Measurements from ENCODE around the gene SRPK3. TPM values are rescaled to one million over a fixed set of nuclear protein-coding genes. Genes with fewer than 3 reads are reported as not detected.

The SRPK3 gene
- polyA plus RNA-seq, 4 donors, result 1.3 to 2.5 (median 1.7) TPM

DNA sequence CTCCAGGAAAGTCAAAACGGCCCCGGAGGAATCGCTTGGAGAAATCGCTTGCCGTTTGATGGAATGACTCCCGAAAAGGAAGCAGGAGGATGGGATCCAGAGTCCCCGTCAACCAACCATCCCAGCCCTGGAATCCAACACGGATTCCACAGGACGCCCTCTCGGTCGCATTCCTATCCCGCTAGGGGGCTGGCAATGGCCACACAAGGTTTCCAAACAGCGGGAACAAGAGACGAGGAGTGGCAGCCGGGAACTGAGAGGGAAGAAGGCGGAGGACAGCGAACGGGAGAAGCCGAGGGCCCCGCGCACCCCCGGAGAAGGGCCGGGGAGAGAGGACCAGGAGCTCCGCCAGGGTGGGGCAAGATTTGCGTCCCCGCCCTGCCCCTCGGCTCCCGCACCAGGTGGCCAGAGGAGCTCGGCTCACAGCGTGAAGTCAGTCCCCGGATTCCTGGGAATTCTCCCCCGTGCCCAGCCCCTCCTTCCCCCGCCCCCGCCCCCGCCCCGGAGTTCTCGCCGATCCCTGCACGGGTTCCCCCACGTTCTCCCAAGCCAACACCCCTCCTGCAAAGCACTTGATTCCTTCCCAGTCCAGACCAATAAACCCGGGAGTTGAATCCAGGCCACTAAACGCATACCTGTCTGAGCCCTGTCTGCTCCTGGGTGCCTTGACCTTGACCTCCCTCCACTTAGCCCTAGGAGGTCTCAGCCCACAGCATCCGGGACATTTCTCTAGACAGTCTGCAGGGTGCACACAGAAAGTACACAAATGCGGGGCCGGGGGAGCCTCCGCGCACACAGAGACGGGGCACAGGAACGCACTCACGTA, 48.1 kb downstream of the SRPK3 start:
- no peak for DNase-seq (ENCODE audit: low read depth in 4 of 4, low spot score in 2 of 4)

DNA sequence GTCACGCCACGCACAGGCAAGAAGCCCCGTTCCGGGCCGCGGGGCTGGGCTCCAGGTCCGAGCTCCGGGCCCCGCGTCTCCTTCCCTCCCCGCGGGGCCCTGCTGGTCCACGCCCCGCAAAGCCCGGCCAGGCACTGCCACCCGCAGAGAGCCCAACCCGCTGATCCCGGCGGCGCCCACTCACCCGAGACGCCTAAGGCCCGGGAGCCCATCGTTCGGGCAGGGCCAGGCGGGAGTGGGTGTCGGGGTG, 48.6 kb downstream of the SRPK3 start:
- no peak for DNase-seq (ENCODE audit: low read depth in 4 of 4, low spot score in 2 of 4)

- no peak for DNase-seq (ENCODE audit: low read depth in 4 of 4, low spot score in 2 of 4)
These were observed 49.2 kb downstream of the SRPK3 start, which contains the start of gene PDZD4 for GRCh38 chrX:153829799-153830639. PDZD4 (minus strand) TSS chrX:153830544; CDS start chrX:153830298, 246 bp downstream.

DNA sequence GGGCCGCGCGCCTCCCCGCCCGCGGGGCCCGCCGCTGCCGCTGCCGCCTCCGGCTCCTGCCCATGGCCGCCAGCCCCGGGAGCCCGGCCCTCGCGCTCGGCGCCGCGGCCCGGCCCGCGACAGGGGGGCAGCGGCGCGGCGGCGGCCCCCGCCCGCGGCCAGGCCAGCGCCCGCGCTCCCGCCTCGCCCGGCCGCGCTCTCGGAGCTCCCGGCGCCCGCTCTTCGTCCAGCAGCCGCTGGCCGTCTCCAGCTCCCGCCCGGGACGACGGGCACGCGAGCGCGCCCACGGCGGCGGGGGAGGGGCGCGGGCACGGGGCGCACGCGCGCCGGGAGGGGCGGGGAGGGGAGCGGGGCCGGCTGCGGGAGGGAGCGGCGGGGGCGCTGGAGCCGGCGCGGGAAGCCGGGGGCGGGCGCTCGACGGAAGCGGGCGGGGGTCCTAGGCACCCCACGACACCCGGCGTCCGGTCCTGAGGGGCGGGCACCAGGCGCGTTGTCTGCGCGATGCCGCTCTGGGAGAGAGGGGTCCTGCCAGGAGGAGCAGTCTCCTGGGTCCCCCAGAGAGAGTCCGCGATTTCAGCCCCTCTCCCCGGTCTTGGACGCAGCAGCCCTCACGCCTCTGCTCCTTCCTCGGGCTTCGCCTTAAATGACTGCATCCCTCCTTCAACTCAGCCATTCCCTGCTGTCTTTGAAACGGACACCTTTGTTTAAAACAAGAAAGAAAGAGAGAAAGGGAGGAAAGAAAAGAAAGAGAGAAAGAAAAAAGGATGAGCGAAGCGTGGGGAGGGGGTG, 50.0 kb downstream of the SRPK3 start:
- DNase-seq (ENCODE audit: low read depth in 4 of 4, low spot score in 2 of 4), result no peak

DNA sequence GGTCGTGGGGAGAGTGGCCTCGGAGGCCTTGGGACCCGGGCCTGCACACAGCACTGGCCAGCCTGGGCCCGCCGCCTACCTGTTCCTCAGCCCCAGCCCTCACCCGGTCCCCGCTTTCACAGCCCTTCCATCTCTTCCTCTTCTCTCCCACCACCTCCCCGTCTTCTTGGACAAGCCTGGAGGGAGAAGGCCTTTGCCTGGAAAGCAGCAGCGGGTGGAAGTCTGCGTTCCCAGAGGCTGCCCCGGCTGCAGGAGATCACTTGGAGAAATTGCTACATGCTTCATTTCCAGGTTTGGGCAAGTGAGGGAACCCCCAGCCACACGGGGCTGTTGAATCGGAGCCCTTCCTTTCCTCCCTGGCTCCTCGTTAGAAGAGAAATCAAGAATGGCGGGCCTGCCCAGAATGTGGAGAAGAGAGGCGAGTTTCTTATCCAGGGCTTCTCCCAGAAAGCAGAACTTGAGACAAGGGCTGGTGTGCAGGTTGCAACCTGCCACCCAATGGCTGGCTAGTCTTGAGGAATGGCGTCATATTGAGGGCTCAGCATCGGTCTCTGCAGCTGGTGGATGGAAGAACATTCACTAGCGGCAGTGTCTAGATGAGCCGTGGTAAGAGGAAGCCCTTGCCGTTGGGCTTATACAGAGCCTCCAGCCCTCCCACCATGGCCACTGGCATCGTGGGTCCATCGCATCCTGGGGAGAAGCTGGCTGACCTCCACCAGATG, 50.7 kb downstream of the SRPK3 start:
- DNase-seq (ENCODE audit: low read depth in 4 of 4, low spot score in 2 of 4), result no peak

DNA sequence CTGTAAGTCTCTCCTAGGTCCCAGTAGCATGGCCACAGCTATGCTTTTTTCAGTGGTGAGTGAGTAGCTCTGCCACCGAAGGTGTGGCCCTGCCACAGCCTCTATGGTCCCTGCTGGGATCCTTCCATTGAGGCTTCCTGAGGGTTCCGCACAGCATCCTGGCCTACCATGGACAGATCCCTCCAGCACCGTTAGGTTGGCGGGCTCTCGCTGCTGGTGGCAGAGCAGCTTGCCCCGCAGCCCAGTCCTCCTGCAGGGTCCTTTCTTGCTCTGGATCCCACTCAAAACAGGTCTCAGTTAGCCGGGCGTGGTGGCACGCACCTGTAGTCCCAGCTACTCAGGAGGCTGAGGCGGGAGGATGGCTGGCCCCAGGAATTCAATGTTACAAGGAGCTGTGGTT, 51.9 kb downstream of the SRPK3 start:
- no peak for DNase-seq (ENCODE audit: low read depth in 4 of 4, low spot score in 2 of 4)

Other genes starting within 250 kb of the SRPK3 start
- gene CCNQ, start 181.9 kb upstream of the SRPK3 start, polyA plus RNA-seq (ENCODE audit: insufficient read length in 4 of 4), result 10 to 100 TPM; 15.4 to 24.1 (median 19.0) TPM
- 10 to 100 TPM; 53.6 to 63.9 (median 57.1) TPM for gene DUSP9, start 133.8 kb upstream of the SRPK3 start, polyA plus RNA-seq (ENCODE audit: insufficient read length in 4 of 4)
- gene PNCK, start 107.2 kb upstream of the SRPK3 start, polyA plus RNA-seq (ENCODE audit: insufficient read length in 4 of 4), result 10 to 100 TPM in 2 of 4 donors, 1 to 10 TPM in 2; 6.5 to 13.3 (median 8.9) TPM
- gene SLC6A8, start 93.1 kb upstream of the SRPK3 start, polyA plus RNA-seq (ENCODE audit: insufficient read length in 4 of 4), result 10 to 100 TPM; 44.6 to 65.3 (median 54.8) TPM
- 100 to 1,000 TPM; 181 to 197 (median 188) TPM for gene BCAP31, start 56.7 kb upstream of the SRPK3 start, polyA plus RNA-seq (ENCODE audit: insufficient read length in 4 of 4)
- 1 to 10 TPM; 7.8 to 9.8 (median 8.8) TPM for gene ABCD1, start 56.2 kb upstream of the SRPK3 start, polyA plus RNA-seq (ENCODE audit: insufficient read length in 4 of 4)
- 1 to 10 TPM; 1.3 to 2.1 (median 1.7) TPM for gene PLXNB3, start 16.8 kb upstream of the SRPK3 start, polyA plus RNA-seq (ENCODE audit: insufficient read length in 4 of 4)
- 10 to 100 TPM; 84.2 to 97.6 (median 87.5) TPM for gene IDH3G, start 13.3 kb downstream of the SRPK3 start, polyA plus RNA-seq (ENCODE audit: insufficient read length in 4 of 4)
- 100 to 1,000 TPM; 145 to 197 (median 152) TPM for gene SSR4, start 13.6 kb downstream of the SRPK3 start, polyA plus RNA-seq (ENCODE audit: insufficient read length in 4 of 4)
- gene PDZD4, start 49.5 kb downstream of the SRPK3 start, polyA plus RNA-seq (ENCODE audit: insufficient read length in 4 of 4), result 10 to 100 TPM in 2 of 4 donors, 1 to 10 TPM in 2; 7.7 to 11.5 (median 10.1) TPM
- 10 to 100 TPM; 44.5 to 68.5 (median 54.5) TPM for gene L1CAM, start 105.1 kb downstream of the SRPK3 start, polyA plus RNA-seq (ENCODE audit: insufficient read length in 4 of 4)
- 1 to 10 TPM; 1.1 to 4.7 (median 3.3) TPM for gene AVPR2, start 123.6 kb downstream of the SRPK3 start, polyA plus RNA-seq (ENCODE audit: insufficient read length in 4 of 4)
- 10 to 100 TPM; 19.0 to 48.5 (median 36.0) TPM for gene ARHGAP4, start 145.2 kb downstream of the SRPK3 start, polyA plus RNA-seq (ENCODE audit: insufficient read length in 4 of 4)
- gene NAA10, start 154.0 kb downstream of the SRPK3 start, polyA plus RNA-seq (ENCODE audit: insufficient read length in 4 of 4), result 10 to 100 TPM; 50.5 to 80.7 (median 76.8) TPM
- 10 to 100 TPM; 19.4 to 24.3 (median 21.5) TPM for gene RENBP, start 163.6 kb downstream of the SRPK3 start, polyA plus RNA-seq (ENCODE audit: insufficient read length in 4 of 4)
- 10 to 100 TPM; 31.9 to 59.3 (median 45.1) TPM for gene HCFC1, start 190.8 kb downstream of the SRPK3 start, polyA plus RNA-seq (ENCODE audit: insufficient read length in 4 of 4)
- 10 to 100 TPM in 1 of 4 donors, 1 to 10 TPM in 3; 5.9 to 10.9 (median 8.0) TPM for gene TMEM187, start 191.7 kb downstream of the SRPK3 start, polyA plus RNA-seq (ENCODE audit: insufficient read length in 4 of 4)
- gene IRAK1, start 238.9 kb downstream of the SRPK3 start, polyA plus RNA-seq (ENCODE audit: insufficient read length in 4 of 4), result 10 to 100 TPM; 51.1 to 69.0 (median 61.1) TPM